ENCODE measurements around the gene TSR3.

Gene TSR3

GRCh38 chr16:1309888-1310831 is 41.5 kb downstream of the TSR3 start:
- H3K36me3 ChIP-seq (ENCODE audit: low read length), result no peaks in the 10 kb centered on the region
- peak overlapping the region; percentile 79 for H3K27ac ChIP-seq (ENCODE audit: low read depth, low read length)
- H3K9me3 ChIP-seq (ENCODE audit: insufficient read depth, low read length), result no peaks in the 10 kb centered on the region
- peak overlapping the region; percentile 79 for H3K4me3 ChIP-seq (ENCODE audit: insufficient read depth, low read length, poor library complexity, severe bottlenecking)
- peak overlapping the region; percentile 81 for H3K9ac ChIP-seq (ENCODE audit: low read length)
- peaks cover 53% of the 10 kb centered on the region for H3K79me2 ChIP-seq (ENCODE audit: insufficient read depth, low read length)
- peaks cover 21% of the 10 kb centered on the region for H4K20me1 ChIP-seq (ENCODE audit: low read depth, low read length)
- H3F3A ChIP-seq (ENCODE audit: insufficient read depth), result peaks cover 6% of the 10 kb centered on the region
- no peak overlapping the region for H2AFZ ChIP-seq (ENCODE audit: low read depth, low read length, severe bottlenecking)
- H3K4me2 ChIP-seq (ENCODE audit: low read depth, low read length, poor library complexity, severe bottlenecking), result peak overlapping the region; percentile 79
- H3K9me2 ChIP-seq (replicated peaks; ENCODE audit: insufficient read depth, low read length), result no peaks in the 10 kb centered on the region
- TF ChIP-seq EZH2phosphoT487 (conservative IDR thresholded peaks at IDR 0.05; ENCODE audit: low read length) (no peak), CTCF (IDR thresholded peaks at IDR 0.05; ENCODE audit: insufficient read depth, low read length, poor library complexity, severe bottlenecking) (no peak)
- no peaks in the 10 kb centered on the region for H3K27me3 ChIP-seq (ENCODE audit: low read length)

- Histone ChIP-seq H3K79me2 (ENCODE audit: insufficient read depth, low read length) (peaks cover 44% of the 10 kb centered on the region), H3K4me2 (ENCODE audit: low read depth, low read length, poor library complexity, severe bottlenecking) (peak within 1 kb of the TSS; percentile 79), H3F3A (ENCODE audit: insufficient read depth) (peaks cover 9% of the 10 kb centered on the region), H4K20me1 (ENCODE audit: low read depth, low read length) (peaks cover 21% of the 10 kb centered on the region), H3K27me3 (ENCODE audit: low read length) (no peaks in the 10 kb centered on the region), H3K27ac (ENCODE audit: low read depth, low read length) (peak within 1 kb of the TSS; percentile 79), H3K9me3 (ENCODE audit: insufficient read depth, low read length) (no peaks in the 10 kb centered on the region), H3K9ac (ENCODE audit: low read length) (peak within 1 kb of the TSS; percentile 81), H3K9me2 (replicated peaks; ENCODE audit: insufficient read depth, low read length) (no peaks in the 10 kb centered on the region), H3K36me3 (ENCODE audit: low read length) (no peaks in the 10 kb centered on the region), H3K4me3 (ENCODE audit: insufficient read depth, low read length, poor library complexity, severe bottlenecking) (peak within 1 kb of the TSS; percentile 79), H2AFZ (ENCODE audit: low read depth, low read length, severe bottlenecking) (peak within 1 kb of the TSS; percentile 77)
- no peak for TF ChIP-seq EZH2phosphoT487 (conservative IDR thresholded peaks at IDR 0.05; ENCODE audit: low read length)
- TF ChIP-seq CTCF (IDR thresholded peaks at IDR 0.05; ENCODE audit: insufficient read depth, low read length, poor library complexity, severe bottlenecking), result no peak
These were observed 42.4 kb downstream of the TSR3 start, which contains the start of gene UBE2I for GRCh38 chr16:1308977-1309885. Gene UBE2I, plus strand, starts transcription at chr16:1309636. Its CDS starts 4,395 bp downstream, at chr16:1314031.

GRCh38 chr16:1308036-1308976 is 43.4 kb downstream of the TSR3 start:
- no peak overlapping the region for H2AFZ ChIP-seq (ENCODE audit: low read depth, low read length, severe bottlenecking)
- peak overlapping the region; percentile 53 for H3K4me2 ChIP-seq (ENCODE audit: low read depth, low read length, poor library complexity, severe bottlenecking)
- no peak for TF ChIP-seq EZH2phosphoT487 (conservative IDR thresholded peaks at IDR 0.05; ENCODE audit: low read length)
- TF ChIP-seq CTCF (IDR thresholded peaks at IDR 0.05; ENCODE audit: insufficient read depth, low read length, poor library complexity, severe bottlenecking), result no peak
- no peaks in the 10 kb centered on the region for H3K9me2 ChIP-seq (replicated peaks; ENCODE audit: insufficient read depth, low read length)
- peak overlapping the region; percentile 75 for H3K9ac ChIP-seq (ENCODE audit: low read length)
- no peaks in the 10 kb centered on the region for H3K27me3 ChIP-seq (ENCODE audit: low read length)
- H3K27ac ChIP-seq (ENCODE audit: low read depth, low read length), result peak overlapping the region; percentile 79
- peaks cover 14% of the 10 kb centered on the region for H3F3A ChIP-seq (ENCODE audit: insufficient read depth)
- peaks cover 35% of the 10 kb centered on the region for H3K79me2 ChIP-seq (ENCODE audit: insufficient read depth, low read length)
- H4K20me1 ChIP-seq (ENCODE audit: low read depth, low read length), result peaks cover 21% of the 10 kb centered on the region
- no peaks in the 10 kb centered on the region for H3K36me3 ChIP-seq (ENCODE audit: low read length)
- no peaks in the 10 kb centered on the region for H3K9me3 ChIP-seq (ENCODE audit: insufficient read depth, low read length)
- peak overlapping the region; percentile 54 for H3K4me3 ChIP-seq (ENCODE audit: insufficient read depth, low read length, poor library complexity, severe bottlenecking)
